ENCODE measurements around the gene PCID2.

The PCID2 gene

DNA sequence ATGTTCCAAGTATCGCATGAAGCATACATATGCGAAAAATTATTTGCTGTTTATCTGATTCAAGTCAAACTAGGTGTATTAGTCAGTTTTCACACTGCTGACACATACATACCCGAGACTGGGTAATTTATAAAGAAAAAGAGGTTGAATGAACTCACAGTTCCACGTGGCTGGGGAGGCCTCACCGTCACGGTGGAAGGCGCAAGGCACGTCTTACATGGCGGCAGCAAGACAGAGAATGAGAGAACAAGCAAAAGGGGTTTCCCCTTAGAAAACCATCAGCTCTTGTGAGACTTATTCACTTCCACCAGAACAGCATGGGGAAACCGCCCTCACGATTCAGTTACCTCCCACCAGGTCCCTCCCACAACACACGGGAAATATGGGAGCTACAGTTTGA is 63.0 kb downstream of the PCID2 start:
- TF ChIP-seq, protein P1, sequence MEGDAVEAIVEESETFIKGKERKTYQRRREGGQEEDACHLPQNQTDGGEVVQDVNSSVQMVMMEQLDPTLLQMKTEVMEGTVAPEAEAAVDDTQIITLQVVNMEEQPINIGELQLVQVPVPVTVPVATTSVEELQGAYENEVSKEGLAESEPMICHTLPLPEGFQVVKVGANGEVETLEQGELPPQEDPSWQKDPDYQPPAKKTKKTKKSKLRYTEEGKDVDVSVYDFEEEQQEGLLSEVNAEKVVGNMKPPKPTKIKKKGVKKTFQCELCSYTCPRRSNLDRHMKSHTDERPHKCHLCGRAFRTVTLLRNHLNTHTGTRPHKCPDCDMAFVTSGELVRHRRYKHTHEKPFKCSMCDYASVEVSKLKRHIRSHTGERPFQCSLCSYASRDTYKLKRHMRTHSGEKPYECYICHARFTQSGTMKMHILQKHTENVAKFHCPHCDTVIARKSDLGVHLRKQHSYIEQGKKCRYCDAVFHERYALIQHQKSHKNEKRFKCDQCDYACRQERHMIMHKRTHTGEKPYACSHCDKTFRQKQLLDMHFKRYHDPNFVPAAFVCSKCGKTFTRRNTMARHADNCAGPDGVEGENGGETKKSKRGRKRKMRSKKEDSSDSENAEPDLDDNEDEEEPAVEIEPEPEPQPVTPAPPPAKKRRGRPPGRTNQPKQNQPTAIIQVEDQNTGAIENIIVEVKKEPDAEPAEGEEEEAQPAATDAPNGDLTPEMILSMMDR (IDR thresholded peaks at IDR 0.05; ENCODE audit: low read depth, low read length), result no peak
- no peak for DNase-seq (ENCODE audit: low read depth in 2 of 2)
- no peak overlapping the region for H3K4me3 ChIP-seq (replicated peaks in 1 of 2; ENCODE audit: low read depth in 2 of 2, low read length in 2 of 2)

DNA sequence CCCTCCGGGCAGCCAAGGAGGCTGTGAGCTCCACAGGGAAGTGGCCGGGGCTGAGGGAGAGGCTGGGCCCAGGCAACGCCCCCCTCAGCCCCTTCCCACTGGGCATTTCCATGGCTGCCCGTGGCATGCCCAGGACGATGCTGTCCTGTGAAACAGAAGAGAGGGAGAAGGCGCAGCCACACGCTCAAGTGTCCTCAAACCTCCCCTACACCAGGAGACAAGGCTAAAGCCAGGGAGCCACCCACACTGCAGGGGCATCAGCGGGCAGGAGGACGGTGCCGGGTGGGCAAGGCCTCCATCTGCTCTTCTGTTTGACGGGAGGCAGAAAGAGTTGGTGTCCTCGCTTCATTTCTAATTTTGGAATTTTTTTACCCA is 64.2 kb downstream of the PCID2 start:
- no peak overlapping the region for H3K4me3 ChIP-seq (replicated peaks in 1 of 2; ENCODE audit: low read depth in 2 of 2, low read length in 2 of 2)
- TF ChIP-seq, protein P1 (IDR thresholded peaks at IDR 0.05; ENCODE audit: low read depth, low read length), result no peak

DNA sequence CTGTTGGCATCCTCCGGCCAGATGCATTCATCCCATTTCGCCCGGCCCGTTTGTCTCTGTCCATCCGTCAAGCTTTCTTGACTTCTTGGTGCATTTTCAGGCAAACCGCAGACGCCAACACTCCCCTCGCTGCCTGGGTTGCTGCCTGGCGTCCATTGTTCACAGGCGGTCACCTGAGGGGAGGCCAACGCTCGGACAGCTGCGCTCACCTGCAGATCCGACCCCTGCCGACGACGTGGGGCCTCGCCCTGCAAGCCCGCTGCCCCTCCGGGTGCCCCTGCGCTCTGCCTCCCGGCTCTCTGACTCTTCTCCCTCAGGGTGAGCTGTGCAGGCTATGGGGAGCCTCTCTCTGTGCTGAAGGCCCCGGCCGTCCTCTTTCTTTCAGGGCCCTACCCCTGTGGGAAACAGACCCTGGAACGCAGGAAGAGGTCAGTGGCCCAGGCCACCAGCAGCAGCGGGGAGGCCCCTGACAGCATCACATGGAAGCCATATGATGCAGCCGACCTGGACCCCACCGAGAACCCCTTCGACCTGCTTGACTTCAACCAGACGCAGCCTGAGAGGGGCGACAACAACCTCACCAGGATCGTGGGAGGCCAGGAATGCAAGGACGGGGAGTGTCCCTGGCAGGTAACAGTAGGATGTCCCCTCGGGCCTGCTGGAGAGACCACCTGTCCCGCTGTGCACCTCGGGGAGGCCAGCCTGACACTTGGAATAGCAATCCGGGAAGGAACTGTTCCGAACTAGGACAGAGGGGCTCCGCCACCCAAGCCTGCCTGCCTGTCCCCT is 64.8 kb downstream of the PCID2 start:
- no peak for DNase-seq (ENCODE audit: low read depth in 2 of 2)
- TF ChIP-seq, protein P1 (IDR thresholded peaks at IDR 0.05; ENCODE audit: low read depth, low read length), result no peak
- no peak overlapping the region for H3K4me3 ChIP-seq (replicated peaks in 1 of 2; ENCODE audit: low read depth in 2 of 2, low read length in 2 of 2)

More for the DNA sequence above, 64.2 kb downstream of the PCID2 start:
- DNase-seq (ENCODE audit: low read depth in 2 of 2), result no peak

DNA sequence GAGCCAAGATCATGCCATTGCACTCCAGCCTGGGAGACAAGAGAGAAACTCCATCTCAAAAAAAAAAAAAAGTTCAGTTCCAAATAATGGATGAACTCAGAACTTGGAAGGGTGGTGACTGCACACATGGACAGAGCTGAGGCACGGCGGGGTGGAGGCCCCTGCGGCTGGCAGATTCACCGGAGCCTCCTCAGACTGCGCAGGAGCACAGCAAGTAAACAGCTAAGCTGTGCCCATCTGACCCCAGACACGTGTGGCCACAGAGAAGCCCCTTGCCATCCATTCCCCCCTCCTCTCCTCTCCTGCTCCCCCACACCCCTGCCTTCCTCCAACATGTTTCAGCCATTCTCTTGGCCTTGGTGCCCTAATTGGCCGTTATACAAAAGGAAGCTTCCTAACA is 65.6 kb downstream of the PCID2 start:
- no peak for DNase-seq (ENCODE audit: low read depth in 2 of 2)
- TF ChIP-seq, protein P1 (IDR thresholded peaks at IDR 0.05; ENCODE audit: low read depth, low read length), result no peak
- no peak overlapping the region for H3K4me3 ChIP-seq (replicated peaks in 1 of 2; ENCODE audit: low read depth in 2 of 2, low read length in 2 of 2)

DNA sequence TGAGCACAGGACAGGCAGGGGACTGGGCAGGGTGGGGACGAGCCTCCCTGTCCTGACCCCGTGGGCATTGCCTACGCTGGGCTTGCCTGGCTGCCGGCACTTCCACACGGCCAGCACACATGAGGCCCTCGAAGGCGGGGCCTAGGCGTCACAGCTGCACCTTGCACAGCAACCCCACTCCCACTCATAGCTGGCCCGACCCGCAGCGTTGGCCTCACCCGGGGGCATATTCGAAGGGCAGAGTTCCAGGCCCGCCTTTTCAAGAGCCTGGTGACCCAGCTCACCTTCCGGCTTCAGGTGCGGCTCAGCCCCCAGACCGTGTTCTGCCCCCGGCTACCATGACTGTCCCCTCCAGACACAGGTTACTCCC is 66.9 kb downstream of the PCID2 start:
- no peak overlapping the region for H3K4me3 ChIP-seq (replicated peaks in 1 of 2; ENCODE audit: low read depth in 2 of 2, low read length in 2 of 2)
- TF ChIP-seq, protein P1 (IDR thresholded peaks at IDR 0.05; ENCODE audit: low read depth, low read length), result no peak
- no peak for DNase-seq (ENCODE audit: low read depth in 2 of 2)

DNA sequence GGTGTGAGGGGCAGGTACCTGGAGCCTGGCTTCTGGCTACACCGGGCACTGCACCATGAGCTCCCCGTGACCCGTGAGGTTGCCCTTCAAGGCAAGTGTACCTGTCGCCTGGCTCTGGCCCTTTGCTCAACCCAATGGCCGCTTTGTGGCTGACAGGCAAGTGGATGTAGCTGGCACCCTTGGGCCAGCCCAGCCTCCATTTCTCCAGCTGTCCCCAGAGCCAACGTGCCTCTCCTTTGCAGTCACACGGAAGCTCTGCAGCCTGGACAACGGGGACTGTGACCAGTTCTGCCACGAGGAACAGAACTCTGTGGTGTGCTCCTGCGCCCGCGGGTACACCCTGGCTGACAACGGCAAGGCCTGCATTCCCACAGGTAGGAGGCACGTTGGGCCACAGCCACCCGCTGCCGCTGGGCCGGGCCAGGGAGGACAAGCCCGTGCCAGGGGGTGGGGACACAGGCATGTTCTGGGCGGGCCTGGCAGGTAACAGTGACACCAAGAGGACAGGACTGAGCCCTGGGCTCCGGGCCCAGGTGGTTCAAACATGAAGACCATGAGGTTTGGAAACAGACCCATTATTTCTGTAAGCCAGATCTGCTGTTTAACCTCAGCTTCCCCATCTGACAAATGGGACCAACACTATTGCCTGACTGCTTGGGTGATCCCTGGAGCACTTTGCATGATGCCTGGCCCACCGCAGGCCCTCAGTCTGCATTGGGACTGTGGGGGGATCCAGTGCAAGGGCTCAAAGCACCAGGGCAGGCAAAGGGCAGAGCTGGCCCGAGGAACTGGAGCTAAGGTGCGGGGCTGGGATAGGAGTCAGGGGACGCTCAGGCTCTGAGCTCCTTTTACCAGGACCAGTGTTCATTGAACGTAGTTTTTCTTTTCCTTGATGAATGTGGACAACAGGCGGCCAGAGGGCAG is 67.5 kb downstream of the PCID2 start:
- no peak for DNase-seq (ENCODE audit: low read depth in 2 of 2)
- no peak overlapping the region for H3K4me3 ChIP-seq (replicated peaks in 1 of 2; ENCODE audit: low read depth in 2 of 2, low read length in 2 of 2)
- TF ChIP-seq, protein P1 (IDR thresholded peaks at IDR 0.05; ENCODE audit: low read depth, low read length), result no peak

Data from cardiac fibroblast (primary cell).